Liver (tissue), 3 donors: Measurements from ENCODE around the gene DERA.

Experiments used
- EGR1 ChIP-seq, 2 donors: IDR thresholded peaks; 2 replicates each; pipeline ENCODE4 v1.6.1; 2016 to 2018; ENCODE audit warnings: antibody characterized with exemption in 2 of 2, low read depth in 2 of 2
- FOXA1 ChIP-seq: IDR thresholded peaks from 2 replicates; pipeline ENCODE4 v1.6.1; 2016; ENCODE audit warnings: antibody characterized with exemption
- FOXA2 ChIP-seq: IDR thresholded peaks from 2 replicates; pipeline ENCODE4 v1.6.1; 2016; ENCODE audit warnings: antibody characterized with exemption
- TAF1 ChIP-seq: conservative IDR thresholded peaks from 2 replicates; pipeline ENCODE4 v1.6.1; 2016; ENCODE audit warnings: antibody characterized with exemption, mild to moderate bottlenecking
- YY1 ChIP-seq: IDR thresholded peaks from 2 replicates; pipeline ENCODE4 v1.6.1; 2016; ENCODE audit warnings: antibody characterized with exemption, mild to moderate bottlenecking
- TF ChIP-seq, protein P1 (sequence below): fragments of 150-350 bp; IDR thresholded peaks from 2 replicates; pipeline ENCODE4 v1.5.1; 2017; ENCODE audit warnings: improper control_type of control experiment, low read depth, low read length; ENCODE audit not compliant: missing input control
- TF ChIP-seq, protein P2 (sequence below): IDR thresholded peaks from 2 replicates; pipeline ENCODE4 v1.6.1; 2016; ENCODE audit warnings: antibody characterized with exemption
- TF ChIP-seq, protein P3 (sequence below): IDR thresholded peaks from 2 replicates; pipeline ENCODE4 v1.6.1; 2016; ENCODE audit warnings: antibody characterized with exemption
- TF ChIP-seq, protein P4 (sequence below): IDR thresholded peaks from 2 replicates; pipeline ENCODE4 v1.6.1; 2016; ENCODE audit warnings: antibody characterized with exemption, mild to moderate bottlenecking
- donor health status: healthy.
- donor health status: healthy.

DNA sequence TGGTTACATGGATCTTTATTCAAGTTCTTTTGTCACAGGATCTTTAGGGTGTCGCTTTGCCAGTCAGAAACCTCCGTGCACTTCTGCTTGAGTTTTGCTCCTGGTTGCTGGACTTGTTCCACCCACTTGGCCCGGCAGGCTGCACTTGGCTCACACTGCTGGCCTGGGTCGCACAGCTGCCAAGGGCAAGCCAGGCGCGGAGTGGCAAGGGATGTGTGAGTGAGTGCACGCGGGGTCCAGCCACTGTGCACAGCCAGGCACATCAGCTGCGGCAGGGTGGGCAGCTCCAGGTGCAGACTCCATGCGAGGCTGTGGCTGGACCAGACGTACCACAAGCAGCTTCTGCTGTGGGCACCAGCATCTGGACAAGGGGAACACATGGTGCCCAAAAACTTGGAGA, 76.6 kb downstream of the DERA start:
- TF ChIP-seq, protein P1, sequence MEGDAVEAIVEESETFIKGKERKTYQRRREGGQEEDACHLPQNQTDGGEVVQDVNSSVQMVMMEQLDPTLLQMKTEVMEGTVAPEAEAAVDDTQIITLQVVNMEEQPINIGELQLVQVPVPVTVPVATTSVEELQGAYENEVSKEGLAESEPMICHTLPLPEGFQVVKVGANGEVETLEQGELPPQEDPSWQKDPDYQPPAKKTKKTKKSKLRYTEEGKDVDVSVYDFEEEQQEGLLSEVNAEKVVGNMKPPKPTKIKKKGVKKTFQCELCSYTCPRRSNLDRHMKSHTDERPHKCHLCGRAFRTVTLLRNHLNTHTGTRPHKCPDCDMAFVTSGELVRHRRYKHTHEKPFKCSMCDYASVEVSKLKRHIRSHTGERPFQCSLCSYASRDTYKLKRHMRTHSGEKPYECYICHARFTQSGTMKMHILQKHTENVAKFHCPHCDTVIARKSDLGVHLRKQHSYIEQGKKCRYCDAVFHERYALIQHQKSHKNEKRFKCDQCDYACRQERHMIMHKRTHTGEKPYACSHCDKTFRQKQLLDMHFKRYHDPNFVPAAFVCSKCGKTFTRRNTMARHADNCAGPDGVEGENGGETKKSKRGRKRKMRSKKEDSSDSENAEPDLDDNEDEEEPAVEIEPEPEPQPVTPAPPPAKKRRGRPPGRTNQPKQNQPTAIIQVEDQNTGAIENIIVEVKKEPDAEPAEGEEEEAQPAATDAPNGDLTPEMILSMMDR: no peak
- TF ChIP-seq EGR1 (IDR thresholded peaks at IDR 0.05; ENCODE audit: low read depth in 2 of 2) (no peak), YY1 (no peak), TAF1 (no peak), FOXA2 (no peak), FOXA1 (no peak)
- TF ChIP-seq, protein P2, sequence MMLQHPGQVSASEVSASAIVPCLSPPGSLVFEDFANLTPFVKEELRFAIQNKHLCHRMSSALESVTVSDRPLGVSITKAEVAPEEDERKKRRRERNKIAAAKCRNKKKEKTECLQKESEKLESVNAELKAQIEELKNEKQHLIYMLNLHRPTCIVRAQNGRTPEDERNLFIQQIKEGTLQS: no peak
- TF ChIP-seq, protein P3, sequence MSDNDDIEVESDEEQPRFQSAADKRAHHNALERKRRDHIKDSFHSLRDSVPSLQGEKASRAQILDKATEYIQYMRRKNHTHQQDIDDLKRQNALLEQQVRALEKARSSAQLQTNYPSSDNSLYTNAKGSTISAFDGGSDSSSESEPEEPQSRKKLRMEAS: no peak
- TF ChIP-seq, protein P4, sequence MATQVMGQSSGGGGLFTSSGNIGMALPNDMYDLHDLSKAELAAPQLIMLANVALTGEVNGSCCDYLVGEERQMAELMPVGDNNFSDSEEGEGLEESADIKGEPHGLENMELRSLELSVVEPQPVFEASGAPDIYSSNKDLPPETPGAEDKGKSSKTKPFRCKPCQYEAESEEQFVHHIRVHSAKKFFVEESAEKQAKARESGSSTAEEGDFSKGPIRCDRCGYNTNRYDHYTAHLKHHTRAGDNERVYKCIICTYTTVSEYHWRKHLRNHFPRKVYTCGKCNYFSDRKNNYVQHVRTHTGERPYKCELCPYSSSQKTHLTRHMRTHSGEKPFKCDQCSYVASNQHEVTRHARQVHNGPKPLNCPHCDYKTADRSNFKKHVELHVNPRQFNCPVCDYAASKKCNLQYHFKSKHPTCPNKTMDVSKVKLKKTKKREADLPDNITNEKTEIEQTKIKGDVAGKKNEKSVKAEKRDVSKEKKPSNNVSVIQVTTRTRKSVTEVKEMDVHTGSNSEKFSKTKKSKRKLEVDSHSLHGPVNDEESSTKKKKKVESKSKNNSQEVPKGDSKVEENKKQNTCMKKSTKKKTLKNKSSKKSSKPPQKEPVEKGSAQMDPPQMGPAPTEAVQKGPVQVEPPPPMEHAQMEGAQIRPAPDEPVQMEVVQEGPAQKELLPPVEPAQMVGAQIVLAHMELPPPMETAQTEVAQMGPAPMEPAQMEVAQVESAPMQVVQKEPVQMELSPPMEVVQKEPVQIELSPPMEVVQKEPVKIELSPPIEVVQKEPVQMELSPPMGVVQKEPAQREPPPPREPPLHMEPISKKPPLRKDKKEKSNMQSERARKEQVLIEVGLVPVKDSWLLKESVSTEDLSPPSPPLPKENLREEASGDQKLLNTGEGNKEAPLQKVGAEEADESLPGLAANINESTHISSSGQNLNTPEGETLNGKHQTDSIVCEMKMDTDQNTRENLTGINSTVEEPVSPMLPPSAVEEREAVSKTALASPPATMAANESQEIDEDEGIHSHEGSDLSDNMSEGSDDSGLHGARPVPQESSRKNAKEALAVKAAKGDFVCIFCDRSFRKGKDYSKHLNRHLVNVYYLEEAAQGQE: no peak
